T-cell (primary cell): ENCODE results near the gene RASSF10. TPM values are rescaled to one million over a fixed set of nuclear protein-coding genes. Genes with fewer than 3 reads are reported as not detected.

ENCODE experiments used
- ATAC-seq, 4 experiments: fragments of 200-7000 bp in 3 of 4; fragments of 150-1000 bp in 1 of 4; cut with Tn5 transposase; replicated peaks in 1 of 4; 1 replicate in 3 of 4; 2 replicates in 1 of 4; pipeline ENCODE4 v1.10.0; 2021; ENCODE audit warnings: moderate library complexity in 3 of 4, mild to moderate bottlenecking in 2 of 4, moderate number of reproducible peaks in 1 of 4
- CTCF ChIA-PET, 2 donors: fragments of 300-600 bp; sonication (Branson Sonifier 250); formaldehyde crosslinking; loops; one replicate each; lab custom pipeline; 2022; ENCODE audit warnings: antibody characterized with exemption in 2 of 2; lab: Charles Lee
- POLR2A ChIA-PET, 2 donors: fragments of 300-600 bp; sonication (Branson Sonifier 250); formaldehyde crosslinking; loops; one replicate each; lab custom pipeline; 2022; ENCODE audit warnings: antibody characterized with exemption in 2 of 2; lab: Charles Lee
- DNase-seq, 35 experiments: peaks; one replicate each; pipeline versions ENCODE4 v3.0.0 to v3.0.0-alpha.2; 2013 to 2023
- H3K27ac ChIP-seq: one replicate; pipeline ENCODE4 v1.5.1; 2013; ENCODE audit warnings: low read length
- H3K27me3 ChIP-seq, 2 experiments: replicated peaks in 1 of 2; 1 replicate in 1 of 2; 2 replicates in 1 of 2; pipeline versions ENCODE4 v1.6.1 to v1.7.0; 2013; ENCODE audit warnings: low read length in 1 of 2, mixed read lengths in 1 of 2; ENCODE audit not compliant: control insufficient read depth in 2 of 2, insufficient read depth in 2 of 2; ENCODE audit errors: extremely low read depth in 1 of 2
- H3K36me3 ChIP-seq, 2 donors: 1 replicate in 1 of 2; 2 replicates in 1 of 2; pipeline versions ENCODE4 v1.6.1 to v1.7.0; 2013; ENCODE audit warnings: low read length in 1 of 2; ENCODE audit not compliant: control insufficient read depth in 2 of 2, insufficient read depth in 1 of 2; ENCODE audit errors: extremely low read depth in 1 of 2
- H3K4me1 ChIP-seq, 2 experiments: 1 replicate in 1 of 2; 2 replicates in 1 of 2; pipeline versions ENCODE4 v1.6.1 to v1.7.0; 2013; ENCODE audit warnings: low read length in 2 of 2, mixed read lengths in 1 of 2; ENCODE audit not compliant: insufficient read depth in 2 of 2, control insufficient read depth in 1 of 2; ENCODE audit errors: extremely low read depth in 1 of 2
- H3K4me3 ChIP-seq, 2 donors: 1 replicate in 1 of 2; 2 replicates in 1 of 2; pipeline versions ENCODE4 v1.5.1 to v1.7.0; 2013; ENCODE audit warnings: mild to moderate bottlenecking in 2 of 2, low read length in 1 of 2, moderate library complexity in 1 of 2; ENCODE audit not compliant: control insufficient read depth in 1 of 2; ENCODE audit errors: extremely low read depth in 1 of 2
- H3K9me3 ChIP-seq: 2 replicates; pipeline ENCODE4 v1.7.0; 2013
- H3K27ac Mint-ChIP-seq, 2 donors: one replicate each; pipeline ENCODE4 v1.8.0; 2020 to 2021; ENCODE audit warnings: mild to moderate bottlenecking in 2 of 2, mixed read lengths in 2 of 2
- H3K27me3 Mint-ChIP-seq, 2 donors: one replicate each; pipeline ENCODE4 v1.8.0; 2021 to 2022; ENCODE audit warnings: mixed read lengths in 2 of 2
- H3K36me3 Mint-ChIP-seq: one replicate; pipeline ENCODE4 v1.8.0; 2021; ENCODE audit warnings: mixed read lengths
- H3K4me1 Mint-ChIP-seq, 3 donors: one replicate each; pipeline ENCODE4 v1.8.0; 2020 to 2022; ENCODE audit warnings: mixed read lengths in 3 of 3, mild to moderate bottlenecking in 1 of 3
- H3K4me3 Mint-ChIP-seq, 3 donors: one replicate each; pipeline ENCODE4 v1.8.0; 2020 to 2022; ENCODE audit warnings: mild to moderate bottlenecking in 3 of 3, mixed read lengths in 3 of 3, moderate library complexity in 3 of 3
- H3K9me3 Mint-ChIP-seq, 3 donors: one replicate each; pipeline ENCODE4 v1.8.0; 2020 to 2022; ENCODE audit warnings: mixed read lengths in 3 of 3
- WGBS: methylation state at CpG from one replicate; pipeline ENCODE4 v1.1.5; 2013; ENCODE audit warnings: missing lambda C conversion rate; ENCODE audit not compliant: insufficient coverage; 5-methylcytosine and 5-hydroxymethylcytosine counted together
- total RNA-seq, 35 experiments: library from RNA in 6 of 35; stranded (reverse) in 6 of 35; fragments of 120-200 nt in 1 of 35; gene quantifications; one replicate each; pipeline versions ENCODE4 v1.2.1 to v1.2.4 and lab custom pipeline; 2013 to 2026

The RASSF10 gene
- total RNA-seq, 5 donors from 2014 or later (not counting 1 experiment from before 2014, with no cell fraction given), result not detected

DNA sequence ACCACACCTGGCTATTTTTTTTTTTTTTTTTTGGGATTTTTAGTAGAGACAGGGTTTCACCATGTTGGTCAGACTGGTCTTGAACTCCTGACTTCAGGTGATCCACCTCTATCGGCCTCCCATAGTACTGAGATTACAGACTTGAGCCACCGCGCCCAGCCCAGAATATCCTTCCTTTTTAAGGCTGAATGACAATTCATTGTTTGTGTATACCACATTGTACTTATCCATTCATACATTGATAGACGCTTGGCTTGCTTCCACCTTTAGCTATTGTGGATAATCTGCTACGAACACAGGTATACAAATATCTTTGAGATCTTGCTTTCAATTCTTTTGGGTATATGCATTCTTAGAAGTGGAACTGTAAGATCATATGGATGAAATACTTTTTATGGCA, 10.8 kb upstream of the RASSF10 start:
- 90% methylated on average over 2 of the region's 5 CpGs for WGBS
- DNase-seq, result no peak
- peaks cover 0 to 6% (median 5%) of the 10 kb centered on the region in 3 donors for H3K9me3 Mint-ChIP-seq
- no peaks in the 10 kb centered on the region for H3K36me3 Mint-ChIP-seq
- no peak overlapping the region for H3K27ac Mint-ChIP-seq
- no peaks in the 10 kb centered on the region for H3K4me1 ChIP-seq
- no peak for ATAC-seq
- ChIA-PET POLR2A (interaction anchor here in 1 of 2 donors (0.6 kb wide), 1 partner anchor 20 kb away, joined by 4 read pairs; no protein-coding TSS in a partner anchor), CTCF (interaction anchor here in 1 of 2 donors (0.7 kb wide), 1 partner anchor 85 kb away, joined by 3 read pairs; no protein-coding TSS in a partner anchor)
- H3K4me3 ChIP-seq, result no peak overlapping the region
- H3K4me3 Mint-ChIP-seq, result no peak overlapping the region
- H3K27ac ChIP-seq, result no peak overlapping the region
- H3K9me3 ChIP-seq, result no peaks in the 10 kb centered on the region
- peaks cover 0 to 2% of the 10 kb centered on the region in 2 experiments for H3K27me3 ChIP-seq
- no peaks in the 10 kb centered on the region for H3K4me1 Mint-ChIP-seq
- peaks cover 10 to 28% of the 10 kb centered on the region in 2 donors for H3K27me3 Mint-ChIP-seq
- no peaks in the 10 kb centered on the region for H3K36me3 ChIP-seq

DNA sequence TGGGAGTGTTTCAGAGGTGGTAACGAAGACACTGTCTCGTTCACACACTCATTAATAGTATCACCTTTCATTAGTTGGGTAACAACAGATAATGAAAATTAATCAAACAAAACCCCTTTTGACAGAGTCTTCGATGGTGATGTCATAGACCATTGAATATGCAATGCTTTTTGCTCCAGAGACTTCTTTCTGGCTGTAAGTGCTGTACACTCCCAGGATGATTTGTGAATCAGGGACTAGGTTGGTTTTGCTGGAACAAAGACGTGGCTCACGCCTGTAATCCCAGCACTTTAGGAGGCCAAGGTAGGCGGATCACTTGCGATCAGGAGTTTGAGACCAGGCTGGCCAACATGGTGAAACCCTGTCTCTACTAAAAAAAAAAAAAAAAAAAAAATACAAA, 9.5 kb upstream of the RASSF10 start:
- DNase-seq, result no peak
- no peaks in the 10 kb centered on the region for H3K4me1 Mint-ChIP-seq
- no peaks in the 10 kb centered on the region for H3K36me3 ChIP-seq
- no peak overlapping the region for H3K27ac Mint-ChIP-seq
- H3K4me1 ChIP-seq, result no peaks in the 10 kb centered on the region
- ATAC-seq, result no peak
- 67% methylated on average over 1 of the region's 7 CpGs for WGBS
- peaks cover 0 to 2% of the 10 kb centered on the region in 2 experiments for H3K27me3 ChIP-seq
- H3K9me3 Mint-ChIP-seq, result peaks cover 0 to 6% (median 5%) of the 10 kb centered on the region in 3 donors
- CTCF ChIA-PET, result interaction anchor here in 1 of 2 donors (1.0 kb wide), 1 partner anchor 336 kb away, joined by 3 read pairs; no protein-coding TSS in a partner anchor
- no peak overlapping the region for H3K27ac ChIP-seq
- POLR2A ChIA-PET, result no interaction called here
- H3K36me3 Mint-ChIP-seq, result no peaks in the 10 kb centered on the region
- H3K27me3 Mint-ChIP-seq, result peaks cover 19 to 36% of the 10 kb centered on the region in 2 donors
- no peak overlapping the region for H3K4me3 ChIP-seq
- no peak overlapping the region for H3K4me3 Mint-ChIP-seq
- H3K9me3 ChIP-seq, result peaks cover 2% of the 10 kb centered on the region

DNA sequence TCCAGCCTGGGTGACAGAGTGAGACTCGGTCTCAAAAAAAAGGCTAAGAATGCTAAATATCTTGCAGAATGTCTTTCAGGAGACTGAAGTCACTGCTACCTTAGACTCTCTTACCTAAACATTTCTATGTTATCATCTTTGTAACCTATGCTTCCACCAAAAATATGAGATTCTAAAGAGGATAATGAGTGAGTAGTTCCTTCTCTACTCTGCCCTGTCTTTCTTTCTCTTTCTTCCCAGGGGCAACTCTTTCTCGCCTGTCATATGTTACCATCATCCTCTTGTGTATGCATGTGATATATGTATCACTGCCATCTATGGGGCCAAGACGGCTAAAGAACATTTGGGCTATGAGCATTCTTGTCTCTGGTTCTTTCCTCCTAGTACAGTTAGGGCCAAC, 9.0 kb upstream of the RASSF10 start:
- H3K27me3 Mint-ChIP-seq, result peaks cover 20 to 37% of the 10 kb centered on the region in 2 donors
- POLR2A ChIA-PET, result no interaction called here
- no peaks in the 10 kb centered on the region for H3K4me1 ChIP-seq

DNA sequence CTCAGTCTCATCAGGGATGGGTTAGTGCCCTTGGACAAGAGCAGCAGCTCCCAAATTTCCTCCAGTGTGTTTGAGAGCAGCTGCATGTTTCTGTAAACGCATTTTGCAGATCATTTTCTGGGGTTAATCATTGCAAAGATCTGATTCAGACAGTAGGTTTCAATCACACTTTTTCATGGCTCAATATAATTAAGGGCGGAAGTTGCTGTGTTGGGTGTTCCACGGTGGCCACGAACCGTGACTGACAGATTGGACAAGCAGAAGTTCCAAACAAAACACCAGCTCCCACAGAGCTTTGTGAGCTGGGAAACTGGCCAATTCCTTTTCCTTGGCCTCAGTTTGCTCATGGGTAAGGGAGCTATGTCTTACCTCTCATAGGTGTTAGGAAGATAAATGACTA, 8.4 kb upstream of the RASSF10 start:
- no peak overlapping the region for H3K27ac ChIP-seq
- no peaks in the 10 kb centered on the region for H3K36me3 ChIP-seq
- no peaks in the 10 kb centered on the region for H3K4me1 Mint-ChIP-seq
- H3K27me3 Mint-ChIP-seq, result peaks cover 25 to 40% of the 10 kb centered on the region in 2 donors
- no peaks in the 10 kb centered on the region for H3K36me3 Mint-ChIP-seq
- H3K27me3 ChIP-seq, result peaks cover 0 to 2% of the 10 kb centered on the region in 2 experiments
- no peak overlapping the region for H3K4me3 Mint-ChIP-seq
- peaks cover 2% of the 10 kb centered on the region for H3K9me3 ChIP-seq
- 80% methylated on average over 2 of the region's 5 CpGs for WGBS
- H3K9me3 Mint-ChIP-seq, result peaks cover 0 to 5% (median 4%) of the 10 kb centered on the region in 3 donors
- ChIA-PET CTCF (no interaction called here), POLR2A (no interaction called here)
- no peak for ATAC-seq
- no peak for DNase-seq
- no peak overlapping the region for H3K4me3 ChIP-seq
- H3K27ac Mint-ChIP-seq, result no peak overlapping the region
- no peaks in the 10 kb centered on the region for H3K4me1 ChIP-seq

More for the DNA sequence above, 9.0 kb upstream of the RASSF10 start:
- no peak overlapping the region for H3K27ac Mint-ChIP-seq
- Histone ChIP-seq H3K36me3 (no peaks in the 10 kb centered on the region), H3K27ac (no peak overlapping the region), H3K9me3 (peaks cover 2% of the 10 kb centered on the region), H3K4me3 (no peak overlapping the region), H3K27me3 (peaks cover 0 to 2% of the 10 kb centered on the region in 2 experiments)
- 80% methylated on average over 1 of the region's 3 CpGs for WGBS
- DNase-seq (no peak), ATAC-seq (no peak)
- H3K9me3 Mint-ChIP-seq, result peaks cover 0 to 6% (median 5%) of the 10 kb centered on the region in 3 donors
- no peak overlapping the region for H3K4me3 Mint-ChIP-seq
- no peaks in the 10 kb centered on the region for H3K4me1 Mint-ChIP-seq
- CTCF ChIA-PET, result no interaction called here
- no peaks in the 10 kb centered on the region for H3K36me3 Mint-ChIP-seq

GRCh38 chr11:13003736-13004493, 5.2 kb upstream of the RASSF10 start:
- POLR2A ChIA-PET, result no interaction called here
- H3K4me1 ChIP-seq, result peaks cover 0 to 2% of the 10 kb centered on the region in 2 experiments
- H3K27me3 ChIP-seq, result peaks cover 8 to 13% of the 10 kb centered on the region in 2 experiments
- H3K36me3 Mint-ChIP-seq, result no peaks in the 10 kb centered on the region
- H3K4me1 Mint-ChIP-seq, result peaks cover 0 to 5% (median 4%) of the 10 kb centered on the region in 3 donors
- no peak overlapping the region for H3K27ac ChIP-seq
- H3K9me3 ChIP-seq, result peaks cover 2% of the 10 kb centered on the region
- H3K27me3 Mint-ChIP-seq, result peaks cover 55 to 62% of the 10 kb centered on the region in 2 donors
- DNase-seq (no peak), ATAC-seq (no peak)
- no peak overlapping the region for H3K4me3 Mint-ChIP-seq
- H3K36me3 ChIP-seq, result no peaks in the 10 kb centered on the region
- no peaks in the 10 kb centered on the region for H3K9me3 Mint-ChIP-seq
- H3K27ac Mint-ChIP-seq, result no peak overlapping the region
- H3K4me3 ChIP-seq, result no peak overlapping the region
- 80% methylated on average over 4 of the region's 4 CpGs for WGBS
- CTCF ChIA-PET, result no interaction called here

DNA sequence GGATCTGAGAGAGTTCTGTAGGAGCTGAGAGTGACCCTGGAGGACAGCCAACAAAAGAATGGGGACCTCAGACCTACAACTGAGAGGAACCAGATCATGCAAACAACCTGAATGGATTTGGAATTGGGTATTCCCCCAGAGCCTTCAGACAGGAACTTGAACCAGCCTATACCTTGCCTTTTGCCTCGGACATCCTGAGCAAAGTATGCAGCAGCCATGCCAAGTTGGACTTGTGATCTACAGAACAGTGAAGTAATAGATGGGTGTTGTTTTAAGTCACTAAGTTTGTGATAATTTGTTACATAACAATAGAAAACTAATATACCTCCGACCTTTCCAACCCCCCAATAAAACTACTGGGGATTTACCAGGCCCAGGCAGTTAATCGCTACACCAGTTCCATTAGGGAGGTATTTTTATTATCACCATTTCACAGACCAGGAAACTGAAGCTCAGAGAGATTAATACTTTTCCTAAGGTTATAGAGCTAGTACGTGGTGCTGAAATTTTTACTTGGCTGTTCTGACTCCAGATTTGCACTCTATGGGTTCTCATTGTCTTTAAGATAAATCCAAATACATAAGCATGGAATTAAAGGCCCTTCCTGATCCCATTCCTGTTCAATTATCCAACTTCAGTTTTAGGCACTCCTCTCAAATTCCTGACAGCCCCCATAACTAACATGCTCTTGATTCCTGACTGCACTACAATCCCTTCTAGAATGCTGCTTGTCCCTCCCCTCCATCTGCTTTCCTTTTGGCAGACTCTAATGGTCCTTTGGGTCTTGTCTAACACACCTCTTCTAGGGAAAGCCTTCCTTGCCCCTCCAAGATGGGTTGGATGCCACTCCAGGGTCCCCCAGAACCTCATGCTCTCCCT, 1.7 kb upstream of the RASSF10 start:
- Histone ChIP-seq H3K27ac (no peak overlapping the region), H3K4me1 (peaks cover 0 to 3% of the 10 kb centered on the region in 2 experiments), H3K9me3 (peaks cover 2% of the 10 kb centered on the region), H3K36me3 (no peaks in the 10 kb centered on the region), H3K27me3 (peaks cover 23 to 30% of the 10 kb centered on the region in 2 experiments), H3K4me3 (no peak overlapping the region)
- Mint-ChIP-seq H3K4me3 (no peak overlapping the region), H3K4me1 (peaks cover 2 to 9% (median 5%) of the 10 kb centered on the region in 3 donors), H3K36me3 (no peaks in the 10 kb centered on the region), H3K27me3 (peaks cover 61 to 70% of the 10 kb centered on the region in 2 donors), H3K27ac (no peak overlapping the region), H3K9me3 (no peaks in the 10 kb centered on the region)
- CTCF ChIA-PET, result no interaction called here
- no peak for DNase-seq
- no CpG with 5 or more reads among the region's 4 CpGs for WGBS
- ATAC-seq, result no peak
- POLR2A ChIA-PET, result no interaction called here
